H1 (cell line): ENCODE data around the gene BBX. TPM values are rescaled to one million over a fixed set of nuclear protein-coding genes. Genes with fewer than 3 reads are reported as not detected.

Experiments used
- NRF1 ChIP-seq: IDR thresholded peaks from 2 replicates; pipeline ENCODE4 v1.6.1; 2011; ENCODE audit warnings: mild to moderate bottlenecking, low read depth, low read length, improper control_type of control experiment
- TCF12 ChIP-seq: IDR thresholded peaks from 2 replicates; pipeline ENCODE4 v1.6.1; 2011; ENCODE audit warnings: low read depth, mild to moderate bottlenecking, low read length
- polyA plus RNA-seq, 7 experiments: library from polyadenylated mRNA; depleted of rRNA in 3 of 7; stranded (reverse) in 5 of 7; unstranded in 2 of 7; fragments of >200 nt in 5 of 7; fragments of 200-250 nt in 2 of 7; gene quantifications; 1 replicate in 5 of 7; 2 replicates in 1 of 7; 4 replicates in 1 of 7; pipeline versions ENCODE4 v1.2.1 to v1.2.3, GENCODE V29; 2011 to 2013; ENCODE audit warnings: missing spikeins in 2 of 7, mixed read lengths in 2 of 7
- total RNA-seq: library from RNA; stranded (reverse); fragmentation: NEBNext Ultra II Directional; extraction: Animal tissue kit (Norgen Biotek cat#: 25700); gene quantifications from 2 replicates; pipeline ENCODE4 v1.2.1, GENCODE V29; 2021
- TF ChIP-seq, protein P1 (sequence below), 3 experiments: IDR thresholded peaks; 1 replicate in 2 of 3; 2 replicates in 1 of 3; pipeline versions ENCODE4 v1.5.1 to v1.6.1; 2011; ENCODE audit warnings: low read length in 3 of 3, mild to moderate bottlenecking in 3 of 3, inconsistent platforms in 2 of 3, low read depth in 1 of 3, moderate library complexity in 1 of 3; ENCODE audit not compliant: insufficient read depth in 1 of 3; ENCODE audit errors: control extremely low read depth in 1 of 3
- TF ChIP-seq, protein P2 (sequence below): IDR thresholded peaks from 2 replicates; pipeline ENCODE4 v1.6.1; 2011; ENCODE audit warnings: low read length, improper control_type of control experiment
- TF ChIP-seq, protein P3 (sequence below): IDR thresholded peaks from 2 replicates; pipeline ENCODE4 v1.6.1; 2011; ENCODE audit warnings: low read depth, mild to moderate bottlenecking, low read length; ENCODE audit not compliant: insufficient read depth

The BBX gene
- total and polyA plus RNA-seq, 2 of the 8 experiments (the other 6 are each of a cell fraction or from before 2014, with no cell fraction given) = 11.0 to 42.5 TPM

DNA sequence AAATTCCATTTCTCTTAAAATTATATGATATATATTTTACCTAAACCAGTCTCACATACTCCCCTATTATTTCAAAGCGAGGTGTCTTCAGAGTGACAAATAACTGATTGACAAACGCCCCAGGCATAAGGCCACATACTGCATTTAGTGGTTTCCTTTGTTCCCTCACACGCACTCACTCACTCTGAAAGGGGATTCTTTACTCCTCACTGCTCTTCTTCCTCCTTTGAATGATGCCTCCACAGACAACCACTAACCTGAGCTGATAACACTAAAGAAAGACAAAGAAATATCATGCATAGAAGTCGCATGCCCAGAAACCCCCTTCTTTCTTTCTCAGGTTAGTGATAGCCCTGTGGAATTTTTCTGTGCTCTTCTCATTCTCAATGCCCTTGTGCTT is 24.1 kb upstream of the BBX start (continued):
- TF ChIP-seq, protein P1, sequence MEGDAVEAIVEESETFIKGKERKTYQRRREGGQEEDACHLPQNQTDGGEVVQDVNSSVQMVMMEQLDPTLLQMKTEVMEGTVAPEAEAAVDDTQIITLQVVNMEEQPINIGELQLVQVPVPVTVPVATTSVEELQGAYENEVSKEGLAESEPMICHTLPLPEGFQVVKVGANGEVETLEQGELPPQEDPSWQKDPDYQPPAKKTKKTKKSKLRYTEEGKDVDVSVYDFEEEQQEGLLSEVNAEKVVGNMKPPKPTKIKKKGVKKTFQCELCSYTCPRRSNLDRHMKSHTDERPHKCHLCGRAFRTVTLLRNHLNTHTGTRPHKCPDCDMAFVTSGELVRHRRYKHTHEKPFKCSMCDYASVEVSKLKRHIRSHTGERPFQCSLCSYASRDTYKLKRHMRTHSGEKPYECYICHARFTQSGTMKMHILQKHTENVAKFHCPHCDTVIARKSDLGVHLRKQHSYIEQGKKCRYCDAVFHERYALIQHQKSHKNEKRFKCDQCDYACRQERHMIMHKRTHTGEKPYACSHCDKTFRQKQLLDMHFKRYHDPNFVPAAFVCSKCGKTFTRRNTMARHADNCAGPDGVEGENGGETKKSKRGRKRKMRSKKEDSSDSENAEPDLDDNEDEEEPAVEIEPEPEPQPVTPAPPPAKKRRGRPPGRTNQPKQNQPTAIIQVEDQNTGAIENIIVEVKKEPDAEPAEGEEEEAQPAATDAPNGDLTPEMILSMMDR (IDR thresholded peaks at IDR 0.05; ENCODE audit: control extremely low read depth in 1 of 3, insufficient read depth in 1 of 3, low read depth in 1 of 3, low read length in 3 of 3) = no peak
- TF ChIP-seq, protein P2, sequence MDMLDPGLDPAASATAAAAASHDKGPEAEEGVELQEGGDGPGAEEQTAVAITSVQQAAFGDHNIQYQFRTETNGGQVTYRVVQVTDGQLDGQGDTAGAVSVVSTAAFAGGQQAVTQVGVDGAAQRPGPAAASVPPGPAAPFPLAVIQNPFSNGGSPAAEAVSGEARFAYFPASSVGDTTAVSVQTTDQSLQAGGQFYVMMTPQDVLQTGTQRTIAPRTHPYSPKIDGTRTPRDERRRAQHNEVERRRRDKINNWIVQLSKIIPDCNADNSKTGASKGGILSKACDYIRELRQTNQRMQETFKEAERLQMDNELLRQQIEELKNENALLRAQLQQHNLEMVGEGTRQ = no peak
- TF ChIP-seq, protein P3, sequence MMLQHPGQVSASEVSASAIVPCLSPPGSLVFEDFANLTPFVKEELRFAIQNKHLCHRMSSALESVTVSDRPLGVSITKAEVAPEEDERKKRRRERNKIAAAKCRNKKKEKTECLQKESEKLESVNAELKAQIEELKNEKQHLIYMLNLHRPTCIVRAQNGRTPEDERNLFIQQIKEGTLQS = no peak
- TF ChIP-seq TCF12 = no peak
- no peak for TF ChIP-seq NRF1
